WERI-Rb-1 (cell line): ENCODE measurements around the gene FBXL16.

Source experiments
- DNase-seq: peaks from one replicate; pipeline ENCODE4 v3.0.0-alpha.2; 2020
- H3K27ac ChIP-seq: fragments of 250-450 bp; sonication (Bioruptor Pico); 2 replicates; pipeline ENCODE4 v1.5.1; 2020; ENCODE audit warnings: mild to moderate bottlenecking, moderate library complexity
- H3K27me3 ChIP-seq: fragments of 250-450 bp; sonication (Bioruptor Pico); 2 replicates; pipeline ENCODE4 v1.5.1; 2021; ENCODE audit warnings: mild to moderate bottlenecking, low read depth, moderate library complexity; ENCODE audit not compliant: insufficient read depth, severe bottlenecking
- H3K36me3 ChIP-seq: fragments of 250-450 bp; sonication (Bioruptor Pico); 2 replicates; pipeline ENCODE4 v1.5.1; 2020; ENCODE audit warnings: mild to moderate bottlenecking, moderate library complexity
- H3K4me3 ChIP-seq: 2 replicates; pipeline ENCODE4 v1.5.1; 2011; ENCODE audit warnings: low read depth, mild to moderate bottlenecking, control low read depth, low read length
- H3K9me3 ChIP-seq: fragments of 250-450 bp; sonication (Bioruptor Pico); 2 replicates; pipeline ENCODE4 v1.5.1; 2021; ENCODE audit warnings: mild to moderate bottlenecking, moderate library complexity; ENCODE audit not compliant: severe bottlenecking
- CTCF ChIP-seq: IDR thresholded peaks from 2 replicates; pipeline ENCODE4 v1.5.1; 2011; ENCODE audit warnings: low read depth, mild to moderate bottlenecking, control low read depth, inconsistent platforms, low read length

FBXL16 gene

GRCh38 chr16:704047-704446, 1.6 kb downstream of the FBXL16 start:
- no peak for DNase-seq
- Histone ChIP-seq H3K4me3 (peak overlapping the region; percentile 88), H3K27ac (peak overlapping the region; percentile 91), H3K9me3 (no peaks in the 10 kb centered on the region), H3K36me3 (peaks cover 16% of the 10 kb centered on the region), H3K27me3 (peaks cover 5% of the 10 kb centered on the region)
- no peak for TF ChIP-seq CTCF

GRCh38 chr16:703406-703805, 2.2 kb downstream of the FBXL16 start:
- Histone ChIP-seq H3K27me3 (peaks cover 4% of the 10 kb centered on the region), H3K4me3 (no peak overlapping the region), H3K27ac (no peak overlapping the region), H3K36me3 (peaks cover 18% of the 10 kb centered on the region), H3K9me3 (no peaks in the 10 kb centered on the region)
- no peak for TF ChIP-seq CTCF
- no peak for DNase-seq

GRCh38 chr16:702341-702740, 3.3 kb downstream of the FBXL16 start:
- no peaks in the 10 kb centered on the region for H3K9me3 ChIP-seq
- no peak overlapping the region for H3K4me3 ChIP-seq
- peaks cover 4% of the 10 kb centered on the region for H3K27me3 ChIP-seq
- peaks cover 18% of the 10 kb centered on the region for H3K36me3 ChIP-seq
- no peak overlapping the region for H3K27ac ChIP-seq
- no peak for TF ChIP-seq CTCF
- no peak for DNase-seq

- no peak overlapping the region for H3K4me3 ChIP-seq
- no peaks in the 10 kb centered on the region for H3K27me3 ChIP-seq
- no peaks in the 10 kb centered on the region for H3K9me3 ChIP-seq
- H3K36me3 ChIP-seq: peaks cover 18% of the 10 kb centered on the region
- TF ChIP-seq CTCF: no peak
- no peak overlapping the region for H3K27ac ChIP-seq
- no peak for DNase-seq
Measured at GRCh38 chr16:700684-701584, 4.7 kb downstream of the FBXL16 start.

GRCh38 chr16:698911-699671, 6.5 kb downstream of the FBXL16 start:
- Histone ChIP-seq H3K27me3 (no peaks in the 10 kb centered on the region), H3K4me3 (no peak overlapping the region), H3K27ac (no peak overlapping the region), H3K36me3 (peaks cover 23% of the 10 kb centered on the region), H3K9me3 (no peaks in the 10 kb centered on the region)
- no peak for DNase-seq
- no peak for TF ChIP-seq CTCF
